Stimulated activated CD8-positive, alpha-beta memory T cell treated with anti-CD3 and anti-CD28 coated beads, Interleukin-4, amount 100 ng/mL, for 24 hours (primary cell): ENCODE results near the gene CCDC154.
"Not testable (repeated sequence)": the region's sequence is repeated elsewhere in the genome, so short reads cannot be mapped to it uniquely, and the experiment has no call there.

Experiments used
- DNase-seq: peaks from one replicate; pipeline ENCODE4 v3.0.0-alpha.2; 2020; ENCODE audit warnings: low read depth

Gene CCDC154

DNA sequence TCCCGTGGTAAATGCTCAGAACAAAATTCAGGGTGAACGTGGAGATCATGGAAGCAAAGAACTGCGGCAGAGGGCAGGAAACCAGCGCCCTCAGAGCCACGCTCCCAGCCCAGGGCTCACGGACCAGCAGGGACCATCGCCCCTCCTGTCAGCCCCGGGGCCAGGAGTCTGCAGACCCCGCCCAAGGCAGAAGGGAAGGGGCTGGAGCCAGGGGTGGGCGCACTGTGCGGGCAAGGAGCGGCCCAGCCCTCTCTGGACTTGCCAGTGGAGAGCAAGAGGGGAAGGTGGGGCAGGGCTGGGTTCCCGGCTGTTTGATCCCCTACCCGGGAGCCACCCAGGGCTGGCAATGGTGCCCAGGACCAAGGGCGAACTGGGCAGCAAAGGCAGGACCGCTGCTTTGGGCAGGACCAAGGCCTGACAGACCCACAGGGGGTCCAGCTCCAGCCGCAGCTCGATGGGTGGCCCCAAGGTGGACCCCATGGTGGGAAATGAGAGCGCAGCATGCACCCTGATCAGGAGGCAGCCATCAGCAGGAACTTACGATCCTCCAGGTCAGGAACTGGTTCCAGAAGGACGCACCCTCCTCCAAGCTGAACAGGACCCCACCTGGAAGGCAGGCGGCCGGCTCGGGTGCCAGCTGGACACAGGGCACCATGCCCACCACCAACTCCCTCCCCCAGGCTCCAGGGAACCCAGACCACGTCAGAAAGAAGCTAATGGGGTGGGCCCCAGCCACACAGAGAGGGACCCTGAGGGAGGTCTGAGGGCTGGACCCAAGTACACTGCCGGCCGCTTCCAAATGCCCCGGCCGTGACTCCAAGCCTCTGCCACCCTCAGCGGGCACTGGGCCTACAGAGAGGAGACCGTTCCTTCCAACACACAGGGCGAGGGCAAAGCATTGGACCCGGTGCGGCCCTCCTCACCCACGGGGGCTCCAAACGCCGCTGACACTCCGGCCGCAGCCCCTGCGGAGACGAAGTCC is 11.1 kb upstream of the CCDC154 start:
- no peak for DNase-seq

DNA sequence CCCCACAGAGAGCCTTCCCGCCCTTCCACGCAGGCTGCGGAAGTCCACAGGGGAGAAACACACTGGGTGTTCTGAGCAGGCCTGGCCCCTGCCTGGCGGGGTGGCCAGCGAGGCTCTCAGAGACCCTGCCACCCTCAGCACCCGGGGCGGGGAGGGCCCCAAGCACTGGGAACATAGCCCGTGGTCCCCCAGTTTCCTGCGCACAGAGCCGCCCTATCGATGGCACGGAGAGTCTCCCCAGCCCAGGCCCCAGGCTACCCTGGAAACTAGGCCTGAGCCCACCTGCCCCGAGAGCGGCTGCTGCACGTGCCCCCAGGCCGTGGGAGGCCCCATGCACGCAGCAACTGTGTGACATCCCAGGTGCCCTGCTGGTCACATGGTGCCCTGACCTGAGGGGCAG is 10.2 kb upstream of the CCDC154 start:
- no peak for DNase-seq

DNA sequence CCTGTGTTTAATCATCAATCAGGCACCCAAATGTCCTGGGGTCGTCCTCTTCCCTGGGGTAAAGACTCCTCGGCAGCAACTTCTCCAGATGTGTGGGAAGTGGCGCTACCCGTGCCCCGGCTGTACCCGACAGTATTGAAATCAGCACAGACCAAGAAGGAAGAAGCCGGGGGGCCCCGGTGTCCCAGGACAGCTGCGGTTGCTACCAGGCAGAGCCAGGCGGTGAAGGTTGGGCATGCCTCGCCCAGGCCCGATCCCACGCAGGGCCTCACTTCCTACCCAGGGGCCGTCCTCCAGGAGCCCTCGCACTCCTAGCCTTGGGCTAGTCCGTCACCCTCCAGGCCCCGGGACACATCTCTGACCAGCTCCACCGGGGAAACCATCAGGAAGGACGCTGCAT is 9.0 kb upstream of the CCDC154 start:
- DNase-seq: no peak

DNA sequence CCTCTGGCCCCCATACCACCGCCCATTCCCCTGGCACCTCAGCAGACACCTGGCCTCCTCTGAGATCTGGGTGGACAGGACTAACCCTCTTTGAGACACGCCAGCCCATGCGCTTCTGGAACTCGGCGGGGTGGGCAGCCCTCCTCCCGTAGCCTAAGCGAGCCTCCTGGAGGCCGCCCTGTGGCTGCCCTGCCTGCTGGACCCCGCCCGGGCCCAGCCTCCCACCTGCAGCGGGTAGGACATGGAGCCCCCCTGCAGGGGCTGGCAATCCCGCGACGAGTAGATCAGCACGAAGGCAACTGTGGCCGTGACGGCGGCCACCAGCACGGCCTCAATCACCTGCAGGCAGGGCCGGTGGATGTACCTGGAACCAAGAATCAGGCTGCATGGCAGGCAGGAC is 8.2 kb upstream of the CCDC154 start:
- no peak for DNase-seq

DNA sequence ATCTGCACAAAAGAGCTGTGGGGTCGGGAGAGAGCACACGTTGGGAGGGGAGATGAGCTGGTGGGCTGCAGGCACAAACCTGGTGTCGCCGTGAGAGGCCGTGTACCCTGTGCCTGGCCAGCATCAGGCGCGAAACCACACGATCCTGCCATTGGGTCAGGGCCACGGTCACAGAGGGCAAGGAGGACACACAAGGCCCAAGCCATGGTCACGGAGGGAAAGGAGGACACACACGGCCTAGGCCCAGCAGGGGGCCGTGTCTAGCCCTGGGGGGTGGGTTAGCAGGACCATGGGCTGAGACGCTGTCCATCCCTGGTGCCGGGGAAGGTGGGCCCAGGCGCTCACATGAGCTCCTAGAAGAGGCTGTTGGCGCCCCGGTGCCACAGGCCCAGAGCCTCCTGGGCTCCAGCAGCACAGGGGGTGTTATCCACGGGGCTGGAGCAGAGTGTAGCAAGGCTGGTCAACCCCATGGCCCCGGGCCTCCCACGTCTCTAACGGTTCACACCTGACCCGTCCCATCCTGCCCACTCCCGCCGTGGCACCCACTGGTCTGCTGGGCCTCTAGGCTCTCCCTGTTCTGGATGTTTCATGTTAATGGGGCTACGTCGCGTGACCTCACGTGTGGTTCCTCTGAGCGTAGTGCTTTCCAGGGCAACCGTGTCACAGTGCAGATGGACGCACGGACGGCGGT is 7.5 kb upstream of the CCDC154 start:
- no peak for DNase-seq

DNA sequence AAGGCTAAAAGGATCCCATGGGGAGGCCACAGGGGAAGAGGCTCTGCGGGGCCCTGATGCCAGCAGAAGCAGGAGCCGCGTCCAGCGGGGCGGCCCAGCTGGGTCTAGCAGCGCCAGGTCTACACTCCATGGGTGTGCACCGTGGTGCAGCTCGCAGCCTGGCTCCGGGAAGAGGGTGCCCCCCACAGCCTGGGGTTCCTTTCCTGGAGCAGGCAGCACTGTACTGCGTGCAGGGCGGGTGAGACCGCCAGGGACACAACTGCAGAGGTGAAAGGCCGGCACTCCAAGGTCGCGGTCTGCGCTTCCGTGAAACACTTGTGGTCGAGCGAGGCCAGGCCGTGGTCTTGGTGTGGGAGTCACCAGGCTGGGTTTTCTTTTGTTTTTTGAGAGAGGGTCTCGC is 6.5 kb upstream of the CCDC154 start:
- DNase-seq: no peak

DNA sequence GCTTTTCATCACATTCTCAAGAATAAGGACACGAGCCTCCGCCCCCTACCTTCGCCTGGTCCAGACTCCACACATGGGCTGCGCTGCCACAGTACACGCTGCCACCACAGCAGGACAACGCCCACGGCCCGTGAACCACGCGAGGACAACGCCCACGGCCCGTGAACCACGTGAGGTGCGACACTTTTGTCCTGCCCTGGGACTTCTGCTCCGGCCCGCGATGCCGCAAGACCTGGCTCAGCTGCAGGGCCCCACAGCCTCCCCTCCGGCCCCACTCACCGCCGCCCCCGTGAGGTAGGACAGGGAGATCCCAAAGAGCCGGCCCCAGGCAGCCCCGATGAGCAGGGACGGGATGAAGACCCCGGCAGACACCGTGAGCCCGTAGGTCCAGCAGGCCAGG is 5.9 kb upstream of the CCDC154 start:
- no peak for DNase-seq

DNA sequence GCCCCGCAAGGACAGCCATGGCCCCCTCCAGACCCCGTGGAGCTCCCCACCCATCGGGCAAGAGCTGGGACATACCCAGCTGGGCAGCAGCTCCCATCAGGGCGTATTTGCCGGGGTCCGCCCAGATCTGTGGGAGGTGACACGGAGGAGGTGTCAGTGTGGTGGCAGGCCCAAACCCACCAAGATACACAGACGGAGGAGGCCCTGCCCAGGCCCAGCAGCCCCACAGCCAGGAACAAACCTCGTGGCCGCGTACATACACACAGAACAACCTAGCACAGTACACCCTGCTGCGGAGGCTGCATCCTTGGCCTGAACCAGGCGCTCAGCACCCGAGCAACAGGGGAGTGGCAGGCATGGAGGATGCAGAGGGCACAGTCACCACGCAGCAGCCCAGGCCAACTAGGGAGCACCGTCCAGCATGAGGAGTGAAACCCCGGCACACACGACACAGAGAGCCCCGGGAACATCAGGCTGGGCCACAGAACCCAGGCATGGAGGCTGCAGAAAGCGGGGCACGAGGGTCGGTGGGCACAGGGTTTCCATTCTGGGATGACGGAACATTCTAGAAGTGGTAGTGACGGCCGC is 4.9 kb upstream of the CCDC154 start:
- no peak for DNase-seq

DNA sequence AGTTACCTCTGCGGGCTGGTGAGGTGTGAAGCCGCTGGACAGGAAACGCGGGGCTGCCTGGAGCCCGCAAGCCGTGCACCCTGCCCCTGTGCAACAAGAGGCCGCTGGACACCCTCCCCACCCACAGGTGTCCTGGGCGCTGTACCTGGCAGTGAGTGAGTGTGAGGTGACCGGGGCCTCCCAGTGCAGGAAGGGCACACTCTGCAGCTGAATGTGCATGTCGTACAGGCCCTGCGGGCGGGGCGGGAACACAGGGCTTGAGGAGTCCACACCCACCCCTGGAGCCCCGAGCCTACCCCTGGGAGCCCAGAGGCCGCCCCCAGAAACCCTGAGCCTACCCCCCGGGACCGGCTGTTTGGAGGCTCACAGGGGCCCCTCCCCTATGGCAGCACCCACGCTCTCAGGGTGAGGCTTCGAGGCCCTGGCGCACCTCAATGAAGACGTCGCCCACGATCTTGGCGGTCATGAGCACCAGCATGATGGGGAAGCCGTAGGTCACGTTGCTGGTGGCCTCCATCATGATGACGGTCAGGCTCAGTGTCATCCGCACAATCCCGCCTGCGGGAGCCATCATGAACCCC is 4.3 kb upstream of the CCDC154 start:
- DNase-seq: no peak

DNA sequence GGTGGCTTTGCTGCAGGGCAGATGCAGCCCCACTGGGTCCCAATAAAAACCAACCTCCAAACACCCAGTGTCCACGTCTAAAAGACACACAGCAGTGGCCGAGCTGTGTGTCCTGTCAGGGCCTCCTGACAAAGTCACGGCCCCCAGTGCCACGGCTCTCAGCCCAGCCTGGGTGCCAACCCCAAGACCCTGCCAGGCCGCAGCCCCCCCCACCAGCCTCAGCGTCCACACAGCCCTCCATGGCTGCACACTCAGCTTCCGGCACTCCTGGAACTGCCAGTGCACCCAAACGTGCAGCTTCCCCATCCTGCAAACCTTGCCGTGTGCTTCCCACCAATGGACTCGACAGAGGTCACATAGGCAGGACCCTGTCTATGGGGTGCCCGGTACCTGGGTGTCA is 3.6 kb upstream of the CCDC154 start:
- no peak for DNase-seq

DNA sequence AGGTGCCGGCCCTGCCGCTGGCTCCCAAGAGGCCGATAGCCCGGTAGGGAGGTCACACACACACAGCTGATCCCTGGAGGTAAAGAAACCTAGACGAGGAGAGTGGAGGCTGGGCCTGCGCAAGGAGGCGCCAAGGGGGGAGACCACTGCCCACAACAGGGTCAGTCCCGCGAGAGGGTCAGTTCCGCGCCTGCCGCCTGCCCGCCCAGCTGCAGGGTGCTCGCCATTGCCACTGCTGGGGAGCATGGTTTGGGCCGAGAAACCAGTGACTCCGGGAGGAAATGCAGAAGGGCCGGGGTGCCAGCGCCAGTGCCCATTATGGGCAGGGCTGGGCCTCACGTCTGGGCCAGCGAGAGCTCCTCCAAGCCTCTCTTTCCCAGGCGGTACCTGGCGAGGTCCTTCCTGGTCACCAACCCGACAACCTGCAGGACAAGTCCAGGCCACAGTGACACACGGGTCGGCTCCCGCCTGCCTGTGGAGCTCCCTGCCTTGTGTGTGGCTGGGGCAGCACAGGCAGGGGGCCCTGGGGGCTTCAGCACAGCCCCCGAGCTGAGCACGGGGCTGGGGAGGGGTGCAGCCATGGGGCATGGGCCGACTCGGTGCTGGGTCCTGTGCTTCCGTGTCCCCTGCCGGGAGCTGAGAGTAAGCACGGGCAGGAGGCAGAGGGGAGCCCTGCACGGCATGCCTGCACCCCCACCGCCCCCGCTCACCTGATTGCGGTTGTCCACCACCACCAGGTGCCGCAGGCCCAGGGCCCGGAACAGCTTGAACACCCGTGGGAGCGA is 2.1 kb upstream of the CCDC154 start:
- no peak for DNase-seq

DNA sequence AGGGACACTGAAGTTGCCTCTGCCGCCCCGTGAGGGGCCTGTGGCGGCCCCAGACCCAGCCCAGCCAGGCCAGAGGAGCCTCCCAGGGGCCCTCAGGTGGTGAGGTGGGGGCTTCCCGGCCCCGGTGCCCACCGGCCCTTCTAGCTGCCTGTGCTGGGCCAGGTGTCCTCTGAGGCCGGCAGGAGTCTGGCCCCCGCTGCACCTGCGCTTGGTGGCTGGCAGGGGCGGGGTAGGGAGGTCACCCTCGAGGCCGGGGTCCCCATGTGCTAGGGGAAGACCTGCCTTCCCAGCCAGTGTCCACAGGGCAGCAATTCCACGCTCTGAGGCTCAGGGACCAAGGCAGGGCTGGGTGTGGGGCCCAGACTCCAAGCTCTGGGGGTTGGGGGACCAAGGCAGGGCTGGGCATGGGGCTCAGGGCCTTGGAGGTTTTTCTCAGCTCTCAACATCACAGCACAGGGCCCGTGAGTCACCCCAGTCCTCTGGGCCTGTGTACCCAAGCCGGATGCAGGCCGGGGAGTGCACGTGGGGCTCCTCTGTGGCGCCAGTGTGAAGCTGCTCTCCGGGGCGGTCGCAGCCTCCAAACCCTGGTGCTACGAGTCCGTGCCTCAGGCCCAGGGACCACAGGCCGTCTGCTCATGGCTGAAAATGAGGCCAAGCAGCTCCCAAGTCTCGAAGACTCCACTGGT is 1.3 kb upstream of the CCDC154 start:
- no peak for DNase-seq

DNA sequence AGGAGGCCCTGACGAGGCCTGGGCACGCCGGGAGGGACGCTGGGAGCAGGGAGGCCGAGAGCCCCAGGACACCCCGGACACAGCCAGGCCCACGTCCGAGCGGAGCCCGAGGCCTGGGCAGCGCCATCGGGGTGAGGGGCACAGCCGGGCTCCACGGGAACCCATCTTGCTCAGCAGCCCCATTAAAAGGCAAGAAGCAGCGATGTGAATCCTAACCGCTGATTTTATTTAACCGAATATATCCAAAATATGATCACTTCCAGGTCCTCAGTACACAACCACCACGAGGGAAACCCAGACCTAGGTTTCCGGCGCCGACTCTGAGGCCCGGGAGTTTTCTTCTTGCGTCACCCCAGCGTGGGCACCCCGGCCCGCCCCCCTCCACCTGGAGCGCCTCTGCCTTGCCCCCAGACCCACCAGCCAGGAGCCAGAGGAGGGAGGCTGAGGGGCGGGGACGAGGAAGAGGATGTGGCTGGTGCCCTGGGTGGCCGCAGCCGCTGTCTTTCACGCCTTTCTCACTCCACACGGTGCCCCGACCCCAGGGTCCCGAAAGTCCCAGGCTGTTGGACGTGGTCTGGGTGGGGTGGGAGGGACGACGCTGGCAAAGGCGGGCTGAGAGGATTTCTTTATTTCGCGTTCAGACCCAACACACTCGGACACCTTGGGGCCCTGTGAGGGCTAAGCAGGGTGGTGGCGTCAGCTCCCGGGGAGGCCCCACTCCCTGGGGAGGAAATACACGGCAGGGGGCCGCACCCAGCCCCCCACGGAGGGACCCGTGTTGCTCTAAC is 568 bp upstream of the CCDC154 start:
- DNase-seq: no peak

DNA sequence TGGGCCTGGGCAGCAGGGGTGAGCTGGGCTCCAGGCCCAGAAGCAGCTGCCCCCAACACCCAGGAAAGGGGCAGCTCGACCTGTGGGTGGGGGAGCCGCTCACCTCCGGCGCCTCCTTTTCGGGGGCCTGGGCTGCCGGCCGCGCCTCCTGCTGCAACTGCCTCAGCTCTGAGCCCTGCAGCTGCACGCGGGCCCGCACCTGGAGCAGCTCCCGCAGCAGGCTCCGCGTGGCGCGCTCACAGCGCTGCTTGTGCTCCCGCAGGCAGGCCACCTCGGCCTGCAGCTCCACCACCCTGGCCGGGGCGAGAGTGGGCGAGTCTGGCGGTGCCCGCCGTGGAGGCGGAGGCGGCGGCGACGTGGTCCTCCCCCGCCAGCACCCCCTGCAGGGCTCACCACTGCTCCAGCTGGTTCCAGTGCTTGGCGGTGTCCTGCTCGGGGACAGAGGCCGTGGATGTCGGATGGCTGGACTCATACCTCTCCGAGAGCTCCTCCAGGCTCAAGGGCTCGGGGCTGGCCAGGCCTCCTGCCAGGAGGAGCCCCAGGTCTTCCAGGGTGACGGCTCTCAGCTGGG is 868 bp downstream of the CCDC154 start:
- no peak for DNase-seq

DNA sequence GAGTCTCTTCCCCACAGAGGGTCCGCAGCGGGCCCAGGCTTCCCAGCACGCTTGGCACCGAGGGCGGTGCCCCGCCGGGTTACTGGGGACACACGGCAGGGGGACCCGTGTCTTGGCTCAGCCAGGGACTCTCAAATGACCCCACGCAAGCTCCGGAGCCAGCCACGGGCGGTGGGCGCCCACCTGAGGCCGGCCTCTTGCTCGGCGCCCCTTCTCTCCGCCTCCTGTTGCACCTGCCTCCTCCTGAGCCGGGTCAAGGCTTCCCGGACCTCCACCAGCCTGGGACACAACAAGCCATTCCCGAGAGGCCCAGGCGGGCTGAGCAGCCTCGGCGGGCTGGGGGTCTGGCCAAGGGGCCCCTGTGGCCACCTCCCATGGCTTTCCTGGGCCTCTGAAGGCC is 1.7 kb downstream of the CCDC154 start:
- DNase-seq: no peak

DNA sequence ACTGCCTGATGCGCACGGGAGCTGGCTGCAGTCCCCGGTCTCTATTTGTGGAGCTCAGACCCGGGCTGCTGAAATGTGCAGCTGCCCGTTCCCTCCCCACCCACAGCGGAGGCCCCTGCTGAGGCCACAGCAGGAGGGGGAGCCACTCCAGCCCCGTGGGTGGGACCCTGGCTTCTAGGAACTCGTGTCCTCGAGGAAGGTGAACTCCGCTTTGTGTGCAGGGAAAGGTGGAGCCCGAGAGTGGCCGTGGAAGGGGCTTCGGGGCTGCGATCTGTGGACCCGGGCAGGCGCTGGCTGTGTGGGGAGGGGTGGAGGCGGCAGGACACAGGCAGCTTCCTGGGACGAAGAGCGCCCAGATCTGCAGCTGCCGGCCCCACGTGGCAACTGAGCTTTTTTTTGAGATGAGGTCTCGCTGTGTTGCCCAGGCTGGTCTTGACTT is 2.9 kb downstream of the CCDC154 start:
- DNase-seq: no peak

DNA sequence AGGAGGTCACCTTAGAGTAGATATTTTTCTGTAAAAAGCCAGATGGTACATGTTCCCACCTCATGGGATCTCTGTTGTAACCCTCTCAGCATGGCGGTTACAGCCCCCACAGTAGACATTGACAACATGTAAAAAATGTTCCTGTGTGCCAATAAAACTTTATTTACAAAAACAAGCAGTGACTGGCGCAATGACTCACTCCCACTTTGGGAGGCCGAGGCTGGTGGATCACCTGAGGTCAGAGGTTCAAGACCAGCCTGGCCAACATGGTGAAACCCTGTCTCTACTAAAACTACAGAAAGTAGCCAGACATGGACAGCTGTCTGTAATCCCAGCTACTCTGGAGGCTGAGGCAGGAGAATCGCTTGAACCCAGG is 4.7 kb downstream of the CCDC154 start:
- not testable (repeated sequence) for DNase-seq

DNA sequence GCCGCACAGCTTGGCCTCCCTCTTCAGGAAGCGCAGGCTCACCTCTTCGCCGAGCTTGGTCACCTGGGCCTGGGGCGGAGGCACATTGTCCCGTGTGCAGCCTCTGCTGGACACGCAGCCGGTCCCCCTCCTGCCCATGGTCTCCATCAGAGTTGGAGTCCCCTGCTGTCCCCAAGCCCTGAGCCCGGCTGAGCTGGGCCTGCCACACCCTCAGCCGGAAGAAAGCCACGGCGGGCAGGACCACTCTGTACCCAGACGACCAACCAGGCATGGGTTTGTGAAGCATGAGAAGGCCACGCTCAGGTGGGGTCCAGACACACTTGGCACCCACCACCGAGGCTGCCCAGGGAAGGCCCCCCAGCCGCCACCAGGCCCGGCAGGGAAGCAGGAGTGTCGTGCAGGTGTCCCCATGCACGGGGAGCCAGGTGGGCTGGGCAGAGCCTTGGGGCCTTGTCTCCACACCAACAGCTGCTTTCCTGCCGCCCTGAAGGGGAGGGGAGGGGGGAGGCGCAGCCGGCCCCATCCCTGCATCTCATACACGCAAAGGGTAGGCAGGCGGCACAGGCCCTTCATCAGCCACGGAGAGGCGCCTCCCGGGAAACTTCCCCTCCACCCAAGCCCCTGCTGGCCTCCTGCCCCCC is 5.2 kb downstream of the CCDC154 start:
- DNase-seq: no peak

DNA sequence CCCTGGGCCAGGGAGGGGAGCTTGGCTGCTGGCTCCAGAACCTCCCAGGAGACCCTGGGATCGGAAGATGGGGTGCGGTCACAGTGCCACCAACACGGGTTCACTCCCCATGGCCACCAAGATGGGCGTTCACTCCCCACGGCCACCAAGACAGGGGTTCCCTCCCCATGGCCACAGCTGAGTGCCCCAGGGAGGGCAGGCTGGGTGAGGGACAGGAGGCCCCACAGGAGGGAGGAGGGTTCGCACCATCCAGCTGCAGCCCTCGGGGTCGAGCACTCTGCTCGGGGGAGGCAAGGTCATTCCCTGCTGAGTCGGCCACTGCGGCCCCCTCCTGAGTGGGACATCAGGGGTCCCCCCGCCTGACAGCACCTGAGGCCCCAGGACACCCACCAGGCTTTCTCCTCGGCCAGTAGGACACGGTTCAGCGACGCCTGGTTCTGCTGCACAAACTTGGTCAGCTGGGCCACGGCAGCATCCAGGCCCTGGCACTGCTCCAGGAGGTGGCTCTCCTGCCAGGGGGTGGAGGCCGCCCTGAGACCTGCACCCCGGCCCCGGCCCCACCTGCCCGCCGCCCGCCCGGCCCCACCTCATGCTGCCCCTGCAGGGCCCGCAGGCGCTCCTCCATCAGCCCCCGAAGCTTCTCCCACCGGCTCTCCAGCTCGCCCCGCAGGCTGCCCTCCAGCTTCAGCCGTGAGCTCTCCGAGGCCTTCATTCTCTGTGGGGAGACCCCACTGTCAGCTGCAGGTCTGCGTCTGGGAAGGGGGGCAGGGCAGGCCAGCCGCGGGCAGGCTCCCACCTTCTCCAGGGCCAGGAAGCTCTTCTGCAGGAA is 5.9 kb downstream of the CCDC154 start:
- no peak for DNase-seq
